Measurements from ENCODE around the gene CISD2. TPM values are rescaled to one million over a fixed set of nuclear protein-coding genes. Genes with fewer than 3 reads are reported as not detected.

The CISD2 gene
- total and polyA plus RNA-seq, 2 of the 4 experiments (the other 2 are of a cell fraction), result 7.0 to 14.4 TPM

DNA sequence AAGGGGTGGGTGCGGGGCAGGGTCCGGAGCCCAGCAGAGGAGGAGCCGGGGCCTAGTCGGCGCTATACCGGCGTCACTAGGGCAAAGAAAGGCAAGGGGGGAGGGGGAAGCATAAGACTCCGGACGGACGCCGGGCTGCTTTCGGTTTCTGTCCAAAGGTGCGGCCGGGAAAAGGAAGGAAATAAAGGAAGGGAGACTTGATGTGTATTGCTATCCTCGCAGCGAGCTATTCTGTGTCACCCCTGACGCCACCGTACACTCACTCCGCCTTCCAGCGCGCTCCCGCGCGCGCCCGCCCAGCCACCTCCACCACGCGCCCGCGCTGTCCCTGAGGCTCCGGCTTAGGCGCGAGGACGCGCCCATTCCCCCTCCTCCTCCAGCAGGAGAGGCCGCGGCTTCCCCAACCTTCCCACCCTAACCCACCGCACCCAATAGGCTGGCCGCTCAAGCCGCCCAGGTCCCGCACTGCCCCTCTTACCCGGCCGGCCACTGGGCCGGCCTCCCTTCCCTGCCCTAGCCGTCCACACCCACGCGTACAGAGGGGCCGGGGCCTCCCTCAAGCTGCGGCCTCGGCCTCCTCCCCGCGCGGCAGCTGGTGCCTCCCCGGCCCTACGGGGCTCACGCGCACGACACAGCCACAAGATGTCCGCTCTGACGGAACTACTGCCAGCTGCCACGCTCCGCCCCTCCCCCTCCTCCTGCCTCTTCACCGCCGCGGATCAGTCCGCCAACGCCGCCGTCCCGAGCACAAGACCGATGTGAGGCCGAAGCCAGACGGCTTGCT is 41.7 kb upstream of the CISD2 start, which contains the start of gene UBE2D3 (continued):
- TF ChIP-seq, protein P1, sequence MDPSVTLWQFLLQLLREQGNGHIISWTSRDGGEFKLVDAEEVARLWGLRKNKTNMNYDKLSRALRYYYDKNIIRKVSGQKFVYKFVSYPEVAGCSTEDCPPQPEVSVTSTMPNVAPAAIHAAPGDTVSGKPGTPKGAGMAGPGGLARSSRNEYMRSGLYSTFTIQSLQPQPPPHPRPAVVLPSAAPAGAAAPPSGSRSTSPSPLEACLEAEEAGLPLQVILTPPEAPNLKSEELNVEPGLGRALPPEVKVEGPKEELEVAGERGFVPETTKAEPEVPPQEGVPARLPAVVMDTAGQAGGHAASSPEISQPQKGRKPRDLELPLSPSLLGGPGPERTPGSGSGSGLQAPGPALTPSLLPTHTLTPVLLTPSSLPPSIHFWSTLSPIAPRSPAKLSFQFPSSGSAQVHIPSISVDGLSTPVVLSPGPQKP (IDR thresholded peaks at IDR 0.05; ENCODE audit: borderline replicate concordance, low read depth, low read length), result no peak
- TF ChIP-seq NFE2L2 (IDR thresholded peaks at IDR 0.05; ENCODE audit: low read depth, low read length), result no peak
